Common myeloid progenitor, CD34-positive (primary cell): Measurements from ENCODE around the gene SMIM31.

ENCODE experiments used
- CTCF ChIA-PET: fragments of 350-600 bp; sonication (Branson Sonifier 250); formaldehyde crosslinking; loops from one replicate; lab custom pipeline; 2021; ENCODE audit warnings: antibody characterized with exemption; lab: Charles Lee
- POLR2A ChIA-PET: fragments of 350-600 bp; sonication (Branson Sonifier 250); formaldehyde crosslinking; loops from one replicate; lab custom pipeline; 2021; ENCODE audit warnings: antibody characterized with exemption; lab: Charles Lee
- DNase-seq, 3 donors: peaks; one replicate each; pipeline versions ENCODE4 v3.0.0 to v3.0.0-alpha.2; 2013
- H3K27ac ChIP-seq, 2 experiments: 1 replicate in 1 of 2; 2 replicates in 1 of 2; pipeline ENCODE4 v1.7.0; 2013; ENCODE audit warnings: inconsistent platforms in 2 of 2, low read length in 2 of 2, mild to moderate bottlenecking in 2 of 2, low read depth in 1 of 2, moderate library complexity in 1 of 2; ENCODE audit not compliant: severe bottlenecking in 2 of 2, insufficient read depth in 1 of 2, poor library complexity in 1 of 2
- H3K27me3 ChIP-seq, 5 experiments: replicated peaks in 2 of 5; 1 replicate in 3 of 5; 2 replicates in 2 of 5; pipeline versions ENCODE4 v1.6.1 to v1.7.0; 2013; ENCODE audit warnings: low read length in 4 of 5, mild to moderate bottlenecking in 2 of 5, moderate library complexity in 2 of 5, inconsistent platforms in 1 of 5; ENCODE audit not compliant: insufficient read depth in 5 of 5, control insufficient read depth in 4 of 5
- H3K36me3 ChIP-seq, 4 experiments: 1 replicate in 2 of 4; 2 replicates in 2 of 4; pipeline versions ENCODE4 v1.6.1 to v1.7.0; 2013; ENCODE audit warnings: low read length in 3 of 4, control low read depth in 1 of 4, mild to moderate bottlenecking in 1 of 4; ENCODE audit not compliant: control insufficient read depth in 4 of 4, insufficient read depth in 4 of 4
- H3K4me1 ChIP-seq, 4 experiments: 1 replicate in 3 of 4; 2 replicates in 1 of 4; pipeline versions ENCODE4 v1.6.1 to v1.7.1; 2013; ENCODE audit warnings: low read length in 3 of 4, mild to moderate bottlenecking in 3 of 4, control low read depth in 1 of 4, inconsistent platforms in 1 of 4, moderate library complexity in 1 of 4; ENCODE audit not compliant: control insufficient read depth in 4 of 4, insufficient read depth in 4 of 4; ENCODE audit errors: control extremely low read depth in 1 of 4
- H3K4me3 ChIP-seq, 7 experiments: 1 replicate in 4 of 7; 2 replicates in 3 of 7; pipeline versions ENCODE4 v1.5.1 to v1.7.0; 2013; ENCODE audit warnings: mild to moderate bottlenecking in 7 of 7, low read length in 6 of 7, moderate library complexity in 6 of 7, inconsistent platforms in 2 of 7, low read depth in 2 of 7, control low read depth in 1 of 7; ENCODE audit not compliant: insufficient read depth in 4 of 7, control insufficient read depth in 1 of 7; ENCODE audit errors: extremely low read depth in 1 of 7
- H3K9me3 ChIP-seq, 5 experiments: 1 replicate in 4 of 5; 2 replicates in 1 of 5; pipeline versions ENCODE4 v1.6.1 to v1.7.1; 2013; ENCODE audit warnings: low read length in 4 of 5, mild to moderate bottlenecking in 2 of 5, inconsistent platforms in 1 of 5, low read depth in 1 of 5, moderate library complexity in 1 of 5; ENCODE audit not compliant: control insufficient read depth in 4 of 5, insufficient read depth in 2 of 5; ENCODE audit errors: control extremely low read depth in 1 of 5
- WGBS: methylation state at CpG from one replicate; pipeline ENCODE4 v1.1.5; 2013; ENCODE audit not compliant: insufficient coverage; 5-methylcytosine and 5-hydroxymethylcytosine counted together

Gene SMIM31

GRCh38 chr4:164802301-164802901 is 48.5 kb downstream of the SMIM31 start:
- CTCF ChIA-PET, result no interaction called here
- H3K27ac ChIP-seq, result no peak overlapping the region
- POLR2A ChIA-PET, result no interaction called here
- no peaks in the 10 kb centered on the region for H3K4me1 ChIP-seq
- no peaks in the 10 kb centered on the region for H3K9me3 ChIP-seq
- WGBS, result 96% methylated on average over 3 of the region's 3 CpGs
- H3K27me3 ChIP-seq, result peaks cover 0 to 3% (median 0%) of the 10 kb centered on the region in 5 experiments
- H3K4me3 ChIP-seq, result no peak overlapping the region
- H3K36me3 ChIP-seq, result no peaks in the 10 kb centered on the region
- no peak for DNase-seq

DNA sequence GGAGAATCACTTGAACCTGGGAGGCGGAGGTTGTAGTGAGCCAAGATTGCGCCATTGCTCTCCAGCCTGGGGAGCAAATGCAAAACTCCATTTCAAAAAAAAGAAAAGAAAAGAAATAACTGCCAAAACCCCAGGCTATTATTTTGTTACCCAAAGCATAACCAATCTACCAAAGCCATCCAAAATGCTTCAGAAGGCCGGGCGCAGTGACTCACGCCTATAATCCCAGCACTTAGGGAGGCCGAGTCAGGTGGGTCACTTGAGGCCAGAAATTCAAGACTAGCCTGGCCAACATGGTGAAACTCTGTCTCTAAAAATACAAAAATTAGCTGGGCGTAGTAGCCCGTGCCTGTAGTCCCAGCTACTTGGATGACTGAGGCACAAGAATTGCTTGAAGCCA is 49.8 kb downstream of the SMIM31 start:
- Histone ChIP-seq H3K27ac (no peak overlapping the region), H3K4me1 (no peaks in the 10 kb centered on the region), H3K9me3 (no peaks in the 10 kb centered on the region), H3K4me3 (no peak overlapping the region), H3K36me3 (no peaks in the 10 kb centered on the region), H3K27me3 (peaks cover 0 to 3% (median 0%) of the 10 kb centered on the region in 5 experiments)
- WGBS, result 96% methylated on average over 7 of the region's 8 CpGs
- no peak for DNase-seq
- CTCF ChIA-PET, result no interaction called here
- POLR2A ChIA-PET, result no interaction called here

GRCh38 chr4:164807611-164808010 is 53.7 kb downstream of the SMIM31 start:
- H3K27me3 ChIP-seq, result peaks cover 0 to 3% (median 0%) of the 10 kb centered on the region in 5 experiments
- no peaks in the 10 kb centered on the region for H3K9me3 ChIP-seq
- POLR2A ChIA-PET, result no interaction called here
- H3K27ac ChIP-seq, result no peak overlapping the region
- H3K36me3 ChIP-seq, result no peaks in the 10 kb centered on the region
- H3K4me1 ChIP-seq, result no peaks in the 10 kb centered on the region
- 87% methylated on average over 10 of the region's 12 CpGs for WGBS
- DNase-seq, result no peak
- CTCF ChIA-PET, result no interaction called here
- H3K4me3 ChIP-seq, result no peak overlapping the region

DNA sequence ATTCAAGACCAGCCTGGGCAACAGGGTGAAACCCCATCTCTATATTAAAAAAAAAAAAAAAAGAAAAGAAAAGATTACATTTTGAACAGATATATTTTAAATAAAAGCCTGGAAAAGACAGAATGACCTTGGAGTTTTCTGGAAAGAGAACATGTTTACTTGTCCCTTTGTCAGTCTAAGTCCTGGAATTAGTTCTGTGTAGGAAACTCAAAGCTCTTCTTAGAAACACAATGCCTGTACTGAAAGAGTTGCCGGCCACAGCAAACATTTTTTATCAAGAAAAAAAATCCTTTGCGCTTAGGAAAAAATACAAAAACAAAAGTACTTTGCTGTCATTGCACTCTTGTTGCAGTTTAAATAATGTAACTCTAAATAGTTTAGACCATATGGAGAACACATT is 59.6 kb downstream of the SMIM31 start:
- CTCF ChIA-PET, result no interaction called here
- Histone ChIP-seq H3K27ac (no peak overlapping the region), H3K27me3 (no peaks in the 10 kb centered on the region), H3K4me3 (no peak overlapping the region), H3K36me3 (no peaks in the 10 kb centered on the region), H3K4me1 (no peaks in the 10 kb centered on the region), H3K9me3 (no peaks in the 10 kb centered on the region)
- POLR2A ChIA-PET, result no interaction called here
- no CpG with 5 or more reads among the region's 2 CpGs for whole genome bisulfite sequencing
- no peak for DNase-seq

- Histone ChIP-seq H3K36me3 (no peaks in the 10 kb centered on the region), H3K27me3 (no peaks in the 10 kb centered on the region), H3K4me1 (no peaks in the 10 kb centered on the region), H3K27ac (no peak overlapping the region), H3K9me3 (no peaks in the 10 kb centered on the region), H3K4me3 (no peak overlapping the region)
- WGBS, result 100% methylated on average over 1 of the region's 1 CpG
- ChIA-PET POLR2A (no interaction called here), CTCF (no interaction called here)
- no peak for DNase-seq
Measured at GRCh38 chr4:164815711-164816110, 61.8 kb downstream of the SMIM31 start.

GRCh38 chr4:164819366-164819765 is 65.4 kb downstream of the SMIM31 start:
- CTCF ChIA-PET, result interaction anchor here (1.6 kb wide), 1 partner anchor 10 kb away, joined by 3 read pairs; no protein-coding TSS in a partner anchor
- DNase-seq, result no peak
- Histone ChIP-seq H3K27ac (no peak overlapping the region), H3K27me3 (no peaks in the 10 kb centered on the region), H3K4me3 (no peak overlapping the region), H3K9me3 (no peaks in the 10 kb centered on the region), H3K4me1 (no peaks in the 10 kb centered on the region), H3K36me3 (no peaks in the 10 kb centered on the region)
- no CpG with 5 or more reads among the region's 1 CpG for WGBS
- POLR2A ChIA-PET, result no interaction called here

- ChIA-PET POLR2A (no interaction called here), CTCF (interaction anchor here (0.9 kb wide), 1 partner anchor 42 kb away, joined by 4 read pairs; no protein-coding TSS in a partner anchor)
- H3K4me3 ChIP-seq, result no peak overlapping the region
Measured at GRCh38 chr4:164821711-164822110, 67.8 kb downstream of the SMIM31 start.

More at GRCh38 chr4:164821711-164822110, 67.8 kb downstream of the SMIM31 start:
- WGBS, result no CpG with 5 or more reads among the region's 4 CpGs
- no peaks in the 10 kb centered on the region for H3K4me1 ChIP-seq
- H3K9me3 ChIP-seq, result no peaks in the 10 kb centered on the region
- DNase-seq, result no peak
- H3K27ac ChIP-seq, result no peak overlapping the region
- no peaks in the 10 kb centered on the region for H3K36me3 ChIP-seq
- no peaks in the 10 kb centered on the region for H3K27me3 ChIP-seq
